Large intestine (tissue), 3 donors: ENCODE results near the gene PEX14. TPM values are rescaled to one million over a fixed set of nuclear protein-coding genes. Genes with fewer than 3 reads are reported as not detected.

Experiments
- DNase-seq, 2 donors: peaks; one replicate each; pipeline versions ENCODE4 v3.0.0 to v3.0.0-alpha.2; 2013
- H3K27ac ChIP-seq: one replicate; pipeline ENCODE4 v1.5.1; 2013; ENCODE audit warnings: low read length
- H3K27me3 ChIP-seq: 2 replicates; pipeline ENCODE4 v1.6.1; 2013; ENCODE audit warnings: low read length; ENCODE audit not compliant: control insufficient read depth, insufficient read depth
- H3K36me3 ChIP-seq: 2 replicates; pipeline ENCODE4 v1.6.1; 2013; ENCODE audit warnings: low read length; ENCODE audit not compliant: control insufficient read depth, insufficient read depth
- H3K4me1 ChIP-seq: one replicate; pipeline ENCODE4 v1.6.1; 2013; ENCODE audit warnings: low read length; ENCODE audit not compliant: control insufficient read depth, insufficient read depth
- H3K4me3 ChIP-seq: one replicate; pipeline ENCODE4 v1.5.1; 2013; ENCODE audit warnings: low read length
- H3K9me3 ChIP-seq: one replicate; pipeline ENCODE4 v1.6.1; 2013; ENCODE audit warnings: mild to moderate bottlenecking, low read depth, low read length, moderate library complexity; ENCODE audit not compliant: control insufficient read depth
- WGBS: methylation state at CpG from one replicate; pipeline ENCODE4 v1.1.5; 2013; ENCODE audit warnings: low lambda C conversion rate; ENCODE audit not compliant: insufficient coverage; 5-methylcytosine and 5-hydroxymethylcytosine counted together
- polyA plus RNA-seq: library from polyadenylated mRNA; unstranded; fragments of 120-200 nt; gene quantifications from one replicate; pipeline ENCODE4 v1.2.1, GENCODE V29; 2013

PEX14 gene
- polyA plus RNA-seq, 1 donor = 25.8 TPM

DNA sequence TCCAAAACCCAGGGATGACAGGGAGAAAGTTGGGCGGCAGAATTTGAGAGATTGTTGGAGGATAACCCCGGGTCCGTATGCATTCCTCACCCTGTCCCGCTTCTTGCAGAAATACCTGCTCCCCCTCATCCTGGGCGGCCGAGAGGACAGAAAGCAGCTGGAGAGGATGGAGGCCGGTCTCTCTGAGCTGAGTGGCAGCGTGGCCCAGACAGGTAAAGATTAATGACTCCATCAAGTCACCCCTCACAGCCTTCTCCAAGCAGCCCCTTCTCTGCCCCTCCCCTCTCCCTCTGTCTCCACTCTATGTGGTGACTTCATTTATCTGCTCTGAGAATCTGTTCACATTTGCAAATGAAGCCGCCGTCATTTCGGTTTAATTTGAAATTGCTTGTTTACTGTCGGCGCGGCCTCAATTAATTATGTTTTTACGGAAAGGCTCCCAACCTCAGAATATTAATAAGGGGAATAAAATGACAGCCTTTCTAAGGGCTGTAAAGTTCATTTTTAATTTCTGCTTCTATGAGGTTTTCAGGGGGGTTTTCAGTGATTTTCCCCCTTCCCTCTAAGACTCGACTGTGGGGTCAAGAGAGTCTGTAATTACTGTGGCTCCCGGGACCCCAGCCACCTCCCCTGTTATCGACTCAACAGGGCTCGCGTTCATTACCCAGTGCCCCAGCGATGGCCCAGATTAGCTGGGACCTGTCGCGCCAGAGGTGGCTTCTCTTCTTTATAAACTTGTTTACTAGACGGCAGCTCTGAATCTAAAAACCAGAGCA lies 148.3 kb downstream of the PEX14 start:
- Histone ChIP-seq H3K36me3 (peaks cover 58% of the 10 kb centered on the region), H3K4me1 (no peaks in the 10 kb centered on the region), H3K9me3 (no peaks in the 10 kb centered on the region), H3K4me3 (no peak overlapping the region), H3K27ac (no peak overlapping the region), H3K27me3 (no peaks in the 10 kb centered on the region)
- DNase-seq = no peak
- WGBS = 100% methylated on average over 6 of the region's 24 CpGs

DNA sequence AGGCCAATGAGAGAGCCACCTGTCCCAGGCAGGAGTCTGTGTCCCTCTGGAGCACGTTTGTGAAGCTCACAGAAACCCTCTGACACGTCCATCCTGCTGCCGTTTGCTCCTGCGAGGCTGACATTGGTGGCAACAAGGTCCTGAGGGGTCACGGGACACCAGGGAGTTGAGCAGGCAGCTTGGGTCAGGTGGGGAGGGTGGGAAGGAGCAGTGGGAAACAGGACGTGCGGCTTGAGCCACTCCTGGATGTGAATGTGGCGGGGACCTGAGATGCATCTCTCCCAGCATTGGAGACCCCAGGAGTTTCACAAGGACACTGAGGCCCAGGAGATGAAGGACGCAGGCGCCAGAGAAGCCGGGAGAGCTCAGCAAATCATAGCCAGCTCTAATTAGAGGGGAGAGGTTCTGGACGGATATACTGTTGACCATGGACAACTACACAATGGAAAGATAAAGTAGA lies 149.0 kb downstream of the PEX14 start:
- Histone ChIP-seq H3K27me3 (no peaks in the 10 kb centered on the region), H3K9me3 (no peaks in the 10 kb centered on the region), H3K36me3 (peaks cover 56% of the 10 kb centered on the region), H3K27ac (no peak overlapping the region), H3K4me1 (no peaks in the 10 kb centered on the region), H3K4me3 (no peak overlapping the region)
- WGBS = 60% methylated on average over 1 of the region's 12 CpGs
- no peak for DNase-seq

DNA sequence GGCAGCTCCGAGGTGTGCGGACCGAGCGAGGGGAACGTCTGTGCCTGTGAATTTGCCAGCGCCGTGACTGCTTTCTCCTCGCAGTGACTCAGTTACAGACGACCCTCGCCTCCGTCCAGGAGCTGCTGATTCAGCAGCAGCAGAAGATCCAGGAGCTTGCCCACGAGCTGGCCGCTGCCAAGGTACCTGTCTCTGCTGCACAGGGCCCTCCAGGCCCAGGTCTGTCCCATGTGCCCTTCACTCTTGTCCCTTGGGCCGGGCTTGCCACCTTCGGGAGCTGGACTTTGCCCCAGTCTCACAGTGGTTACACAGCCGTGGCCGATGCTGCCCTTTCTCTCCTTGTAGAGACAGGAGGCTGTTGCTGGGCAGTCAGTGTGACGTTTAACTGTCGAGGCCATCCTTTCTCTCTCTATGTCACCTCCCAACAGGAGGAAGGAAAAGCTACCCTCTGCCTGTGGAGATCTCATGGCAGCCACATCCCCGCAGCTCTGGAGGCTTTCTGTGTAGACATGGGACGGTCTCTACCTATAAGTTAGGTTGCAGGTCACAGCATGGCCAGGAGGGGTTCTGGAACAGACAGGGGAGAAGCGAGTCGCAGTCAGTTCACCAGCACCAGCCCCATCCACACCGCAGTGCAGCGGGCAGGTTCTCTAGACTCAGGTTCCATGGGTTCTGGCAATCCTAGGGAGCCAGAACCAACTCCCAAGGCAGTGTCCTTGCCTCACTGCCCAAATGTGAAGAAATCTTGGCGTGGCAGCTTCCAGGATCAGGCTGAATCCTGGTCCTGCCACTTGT lies 149.7 kb downstream of the PEX14 start:
- WGBS = 20% methylated on average over 1 of the region's 26 CpGs

DNA sequence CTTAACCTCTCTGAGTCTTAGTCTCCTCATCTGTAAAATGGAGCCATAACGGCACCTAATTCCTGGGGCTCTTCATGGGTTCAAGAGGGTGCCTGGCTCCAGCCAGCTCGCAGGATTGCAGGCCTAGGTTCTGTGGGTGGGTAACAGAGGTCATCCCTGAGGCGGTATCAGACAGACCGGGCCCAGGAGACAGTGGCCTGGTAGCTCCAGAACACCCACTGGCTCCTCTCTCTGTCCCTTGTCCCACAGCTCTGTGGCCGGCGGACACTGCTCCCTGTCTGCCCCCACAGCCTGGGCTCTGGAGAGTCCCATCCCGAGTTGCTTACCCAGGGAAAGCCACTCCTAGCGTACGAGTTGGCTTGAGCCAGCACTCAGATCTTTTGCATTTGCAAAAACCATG lies 150.3 kb downstream of the PEX14 start:
- H3K27me3 ChIP-seq = no peaks in the 10 kb centered on the region
- no peaks in the 10 kb centered on the region for H3K4me1 ChIP-seq
- no peak for DNase-seq
- peaks cover 65% of the 10 kb centered on the region for H3K36me3 ChIP-seq
- H3K9me3 ChIP-seq = no peaks in the 10 kb centered on the region
- no peak overlapping the region for H3K4me3 ChIP-seq
- no peak overlapping the region for H3K27ac ChIP-seq
- WGBS = no CpG with 5 or more reads among the region's 9 CpGs

More for the DNA sequence above, 149.7 kb downstream of the PEX14 start:
- Histone ChIP-seq H3K9me3 (no peaks in the 10 kb centered on the region), H3K27ac (no peak overlapping the region), H3K4me3 (no peak overlapping the region), H3K4me1 (no peaks in the 10 kb centered on the region), H3K36me3 (peaks cover 60% of the 10 kb centered on the region), H3K27me3 (no peaks in the 10 kb centered on the region)
- DNase-seq = no peak

DNA sequence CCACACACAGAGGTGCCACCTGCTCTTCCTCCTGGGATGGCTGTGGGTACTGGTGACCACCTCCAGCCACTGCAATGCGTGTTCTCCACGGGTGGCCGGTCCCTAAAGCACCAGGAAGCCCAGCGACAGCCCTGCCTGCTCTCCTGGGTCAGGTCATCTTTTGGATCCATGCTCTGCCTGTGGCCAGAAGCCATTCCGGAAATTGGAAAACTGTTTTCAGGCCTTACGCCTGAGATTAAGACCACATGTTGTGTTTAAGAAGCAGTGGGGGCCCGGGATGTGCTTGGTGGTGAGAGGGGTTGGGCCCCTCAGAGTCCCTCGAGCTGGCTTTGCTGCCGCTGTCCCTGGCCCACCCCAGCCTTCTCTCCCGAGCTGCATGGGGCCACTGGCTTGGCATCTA lies 150.8 kb downstream of the PEX14 start:
- peaks cover 67% of the 10 kb centered on the region for H3K36me3 ChIP-seq
- no peak for DNase-seq
- WGBS = no CpG with 5 or more reads among the region's 10 CpGs
- no peak overlapping the region for H3K27ac ChIP-seq
- no peaks in the 10 kb centered on the region for H3K4me1 ChIP-seq
- no peaks in the 10 kb centered on the region for H3K9me3 ChIP-seq
- H3K4me3 ChIP-seq = no peak overlapping the region
- H3K27me3 ChIP-seq = no peaks in the 10 kb centered on the region

DNA sequence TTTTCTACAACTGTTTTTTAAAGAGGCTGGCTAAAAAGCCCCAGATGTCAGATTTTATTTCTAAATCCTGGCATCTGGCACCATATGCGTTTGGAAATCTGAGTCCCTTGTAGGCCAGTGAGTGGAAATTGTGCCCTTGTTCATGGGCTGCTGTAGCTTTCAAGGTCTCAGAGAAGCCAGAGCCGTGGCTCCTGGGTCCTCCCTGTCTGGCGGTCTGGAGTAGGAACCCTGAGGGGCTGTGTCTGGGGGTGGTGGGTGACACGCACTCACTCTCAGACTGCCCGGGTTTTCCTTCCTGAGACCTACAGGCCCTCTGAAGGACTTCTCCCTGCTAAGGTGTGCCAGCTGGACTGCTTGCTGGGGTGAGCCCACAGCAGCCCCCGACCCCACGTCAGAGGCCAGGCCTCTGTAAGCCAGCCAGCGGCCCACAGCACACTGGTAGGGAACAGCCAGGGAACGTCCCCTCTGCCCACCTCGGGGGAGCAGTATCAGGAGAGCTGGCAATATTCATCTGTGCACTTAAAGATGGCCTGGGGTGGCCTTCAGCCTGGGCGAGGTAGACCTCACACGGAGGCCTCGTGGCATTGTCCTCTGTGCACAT lies 151.5 kb downstream of the PEX14 start:
- DNase-seq = no peak
- peaks cover 73% of the 10 kb centered on the region for H3K36me3 ChIP-seq
- no peaks in the 10 kb centered on the region for H3K4me1 ChIP-seq
- H3K9me3 ChIP-seq = no peaks in the 10 kb centered on the region
- H3K27ac ChIP-seq = no peak overlapping the region
- no peak overlapping the region for H3K4me3 ChIP-seq
- WGBS = no CpG with 5 or more reads among the region's 13 CpGs
- H3K27me3 ChIP-seq = no peaks in the 10 kb centered on the region

DNA sequence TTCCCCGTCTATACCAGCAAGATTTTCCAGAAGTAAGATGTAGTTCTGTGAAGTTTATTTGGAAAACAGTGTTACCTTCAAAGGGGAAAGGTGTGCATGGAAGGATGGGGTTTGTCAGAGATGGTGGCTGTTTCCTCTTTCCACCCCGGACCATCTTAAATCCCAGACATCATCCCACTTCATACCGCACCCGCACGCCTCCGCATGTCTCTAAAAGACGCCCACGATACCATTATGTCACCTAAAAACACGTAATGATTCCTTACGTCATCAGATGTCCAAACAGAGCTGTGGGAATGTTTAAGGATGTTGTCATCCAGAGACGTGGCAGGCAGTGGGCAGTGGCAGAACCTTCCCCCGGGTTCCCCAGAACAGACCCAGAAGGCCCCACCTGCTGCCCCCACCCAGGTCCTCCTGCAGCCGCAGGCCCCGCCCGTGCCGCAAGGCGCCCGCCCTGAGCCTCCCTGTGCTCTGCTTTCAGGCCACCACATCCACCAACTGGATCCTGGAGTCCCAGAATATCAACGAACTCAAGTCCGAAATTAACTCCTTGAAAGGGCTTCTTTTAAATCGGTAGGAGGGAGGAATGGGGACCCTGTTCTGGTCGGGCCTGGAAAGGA lies 152.2 kb downstream of the PEX14 start:
- no peak for DNase-seq
- H3K4me1 ChIP-seq = no peaks in the 10 kb centered on the region
- H3K36me3 ChIP-seq = peaks cover 77% of the 10 kb centered on the region
- H3K27ac ChIP-seq = no peak overlapping the region
- WGBS = no CpG with 5 or more reads among the region's 22 CpGs
- H3K9me3 ChIP-seq = no peaks in the 10 kb centered on the region
- no peaks in the 10 kb centered on the region for H3K27me3 ChIP-seq
- H3K4me3 ChIP-seq = no peak overlapping the region

DNA sequence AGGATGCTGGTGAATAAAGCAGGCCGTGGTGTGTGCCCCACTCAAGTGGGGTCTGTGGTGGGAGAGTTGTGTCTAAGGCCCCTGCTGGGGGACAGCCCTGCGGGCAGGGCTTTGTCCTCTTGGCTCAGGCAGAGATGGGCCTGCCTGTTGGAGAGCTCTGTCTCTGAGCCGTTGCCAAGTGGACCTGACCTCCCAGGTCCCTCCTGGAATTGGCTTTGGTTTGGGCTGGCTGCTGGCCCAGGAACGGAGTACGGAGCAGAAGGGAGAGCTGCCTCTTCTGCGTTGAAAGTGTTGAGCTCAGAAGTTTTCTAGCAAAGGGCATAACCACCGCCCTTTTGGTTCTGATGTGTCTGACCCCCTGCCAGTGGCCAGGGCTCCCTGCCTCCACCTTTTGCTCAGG lies 153.9 kb downstream of the PEX14 start:
- Histone ChIP-seq H3K4me1 (no peaks in the 10 kb centered on the region), H3K27me3 (no peaks in the 10 kb centered on the region), H3K9me3 (no peaks in the 10 kb centered on the region), H3K27ac (no peak overlapping the region), H3K36me3 (peaks cover 68% of the 10 kb centered on the region), H3K4me3 (no peak overlapping the region)
- no peak for DNase-seq
- no CpG with 5 or more reads among the region's 7 CpGs for WGBS

DNA sequence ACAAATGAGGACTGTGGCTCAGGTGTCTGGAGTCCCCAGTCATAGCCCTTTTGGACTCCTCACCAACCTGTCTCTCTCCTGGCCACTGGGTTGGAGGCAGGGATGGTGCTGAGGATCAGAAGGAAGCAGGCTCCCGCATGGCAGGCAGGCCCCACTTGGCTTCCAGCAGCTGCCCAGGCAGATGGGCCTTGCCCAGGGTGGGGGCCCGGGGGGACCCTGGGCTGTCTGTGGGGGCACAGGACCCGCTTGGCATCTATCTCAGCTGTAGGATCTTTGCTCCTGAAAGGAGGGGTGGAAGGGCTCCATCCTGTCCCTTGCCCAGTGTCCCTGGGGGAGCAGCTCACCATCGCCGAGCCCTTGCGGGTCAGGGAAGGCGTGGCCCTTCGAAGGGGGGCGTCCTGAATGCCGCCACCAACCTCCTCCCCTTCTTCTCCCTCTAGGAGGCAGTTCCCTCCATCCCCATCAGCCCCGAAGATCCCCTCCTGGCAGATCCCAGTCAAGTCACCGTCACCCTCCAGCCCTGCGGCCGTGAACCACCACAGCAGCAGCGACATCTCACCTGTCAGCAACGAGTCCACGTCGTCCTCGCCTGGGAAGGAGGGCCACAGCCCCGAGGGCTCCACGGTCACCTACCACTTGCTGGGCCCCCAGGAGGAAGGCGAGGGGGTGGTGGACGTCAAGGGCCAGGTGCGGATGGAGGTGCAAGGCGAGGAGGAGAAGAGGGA lies 154.5 kb downstream of the PEX14 start:
- H3K27me3 ChIP-seq = no peaks in the 10 kb centered on the region
- H3K36me3 ChIP-seq = peaks cover 63% of the 10 kb centered on the region
- no peak overlapping the region for H3K4me3 ChIP-seq
- WGBS = 100% methylated on average over 2 of the region's 25 CpGs
- H3K4me1 ChIP-seq = no peaks in the 10 kb centered on the region
- no peak for DNase-seq
- no peaks in the 10 kb centered on the region for H3K9me3 ChIP-seq
- no peak overlapping the region for H3K27ac ChIP-seq
